ENCODE results near the gene NTNG1.

The NTNG1 gene

DNA sequence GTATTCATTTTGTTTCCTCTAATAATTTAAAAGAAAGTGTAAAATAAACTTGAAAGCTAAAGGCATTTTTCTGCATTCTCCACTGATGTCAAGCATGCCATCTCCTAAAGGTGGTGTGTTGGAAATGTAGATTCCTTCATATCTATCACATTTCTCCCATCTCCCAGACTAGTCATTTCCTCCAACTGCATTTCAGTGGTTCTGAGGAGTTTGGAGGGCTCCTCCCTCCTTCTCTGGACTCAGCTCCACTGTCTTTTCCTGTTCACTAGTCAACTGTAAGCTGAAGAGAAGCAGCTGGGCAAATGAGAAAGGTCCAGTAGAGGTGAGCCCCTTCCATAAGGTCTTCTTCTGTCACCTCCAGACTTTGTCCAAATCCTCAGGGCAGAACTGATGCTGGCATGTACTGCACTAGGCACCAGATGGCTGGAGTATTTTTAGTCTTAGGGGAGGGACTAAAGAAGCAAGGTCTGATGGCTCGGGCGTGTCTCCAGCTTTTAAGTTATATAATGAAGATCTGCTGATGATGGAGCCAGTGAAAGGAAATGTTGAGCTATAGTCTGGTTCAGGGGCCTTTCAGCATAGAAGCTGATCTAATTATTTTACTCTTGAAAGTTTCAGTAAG lies 186.1 kb downstream of the NTNG1 start:
- no peak overlapping the region for H3K4me3 Mint-ChIP-seq
- H3K27ac Mint-ChIP-seq, result no peak overlapping the region
- H3K9me3 Mint-ChIP-seq, result no peaks in the 10 kb centered on the region
- TF ChIP-seq, protein P1, sequence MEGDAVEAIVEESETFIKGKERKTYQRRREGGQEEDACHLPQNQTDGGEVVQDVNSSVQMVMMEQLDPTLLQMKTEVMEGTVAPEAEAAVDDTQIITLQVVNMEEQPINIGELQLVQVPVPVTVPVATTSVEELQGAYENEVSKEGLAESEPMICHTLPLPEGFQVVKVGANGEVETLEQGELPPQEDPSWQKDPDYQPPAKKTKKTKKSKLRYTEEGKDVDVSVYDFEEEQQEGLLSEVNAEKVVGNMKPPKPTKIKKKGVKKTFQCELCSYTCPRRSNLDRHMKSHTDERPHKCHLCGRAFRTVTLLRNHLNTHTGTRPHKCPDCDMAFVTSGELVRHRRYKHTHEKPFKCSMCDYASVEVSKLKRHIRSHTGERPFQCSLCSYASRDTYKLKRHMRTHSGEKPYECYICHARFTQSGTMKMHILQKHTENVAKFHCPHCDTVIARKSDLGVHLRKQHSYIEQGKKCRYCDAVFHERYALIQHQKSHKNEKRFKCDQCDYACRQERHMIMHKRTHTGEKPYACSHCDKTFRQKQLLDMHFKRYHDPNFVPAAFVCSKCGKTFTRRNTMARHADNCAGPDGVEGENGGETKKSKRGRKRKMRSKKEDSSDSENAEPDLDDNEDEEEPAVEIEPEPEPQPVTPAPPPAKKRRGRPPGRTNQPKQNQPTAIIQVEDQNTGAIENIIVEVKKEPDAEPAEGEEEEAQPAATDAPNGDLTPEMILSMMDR (IDR thresholded peaks at IDR 0.05), result no peak
- no peak for DNase-seq
- peaks cover 4% of the 10 kb centered on the region for H3K27me3 Mint-ChIP-seq (ENCODE audit: low read depth, poor library complexity)
- no peaks in the 10 kb centered on the region for H3K36me3 Mint-ChIP-seq (ENCODE audit: low read depth)
- H3K4me1 Mint-ChIP-seq, result no peaks in the 10 kb centered on the region

GRCh38 chr1:107327446-107327845 lies 186.6 kb downstream of the NTNG1 start:
- TF ChIP-seq, protein P1 (IDR thresholded peaks at IDR 0.05), result no peak
- Mint-ChIP-seq H3K27me3 (ENCODE audit: low read depth, poor library complexity) (peaks cover 4% of the 10 kb centered on the region), H3K27ac (no peak overlapping the region), H3K4me1 (no peaks in the 10 kb centered on the region), H3K4me3 (no peak overlapping the region), H3K9me3 (no peaks in the 10 kb centered on the region), H3K36me3 (ENCODE audit: low read depth) (no peaks in the 10 kb centered on the region)
- DNase-seq, result no peak

DNA sequence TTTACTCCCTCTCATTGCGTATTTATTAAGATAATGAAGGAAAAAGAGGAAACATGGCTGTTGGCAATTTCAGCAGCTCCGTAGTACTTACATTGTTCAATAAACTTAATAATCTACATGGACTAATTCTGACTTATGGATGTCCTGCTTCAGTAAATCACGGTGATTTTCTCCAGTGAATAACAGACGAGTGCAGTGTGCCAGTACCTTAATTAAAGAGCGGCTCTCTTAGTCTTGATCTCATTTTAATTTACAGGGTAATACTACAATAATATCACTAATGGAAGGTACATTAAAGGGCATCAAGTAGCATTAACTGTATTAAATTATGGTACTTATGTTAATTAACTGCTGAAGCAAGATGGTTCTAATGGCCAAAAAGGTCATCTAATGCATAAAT lies 187.2 kb downstream of the NTNG1 start:
- no peak for DNase-seq
- no peak overlapping the region for H3K27ac Mint-ChIP-seq
- H3K9me3 Mint-ChIP-seq, result no peaks in the 10 kb centered on the region
- H3K27me3 Mint-ChIP-seq (ENCODE audit: low read depth, poor library complexity), result peaks cover 4% of the 10 kb centered on the region
- no peak overlapping the region for H3K4me3 Mint-ChIP-seq
- TF ChIP-seq, protein P1 (IDR thresholded peaks at IDR 0.05), result no peak
- H3K4me1 Mint-ChIP-seq, result no peaks in the 10 kb centered on the region
- H3K36me3 Mint-ChIP-seq (ENCODE audit: low read depth), result no peaks in the 10 kb centered on the region

- TF ChIP-seq, protein P1 (IDR thresholded peaks at IDR 0.05), result no peak
- no peak for DNase-seq
- Mint-ChIP-seq H3K27me3 (ENCODE audit: low read depth, poor library complexity) (no peaks in the 10 kb centered on the region), H3K27ac (no peak overlapping the region), H3K9me3 (no peaks in the 10 kb centered on the region), H3K36me3 (ENCODE audit: low read depth) (no peaks in the 10 kb centered on the region), H3K4me3 (no peak overlapping the region), H3K4me1 (peaks cover 5% of the 10 kb centered on the region)
These were observed 198.9 kb downstream of the NTNG1 start for GRCh38 chr1:107339775-107340174.

- TF ChIP-seq, protein P1 (IDR thresholded peaks at IDR 0.05), result no peak
- no peak overlapping the region for H3K4me3 Mint-ChIP-seq
- H3K4me1 Mint-ChIP-seq, result peaks cover 5% of the 10 kb centered on the region
- H3K27ac Mint-ChIP-seq, result no peak overlapping the region
- H3K9me3 Mint-ChIP-seq, result no peaks in the 10 kb centered on the region
- DNase-seq, result no peak
- H3K36me3 Mint-ChIP-seq (ENCODE audit: low read depth), result no peaks in the 10 kb centered on the region
- H3K27me3 Mint-ChIP-seq (ENCODE audit: low read depth, poor library complexity), result no peaks in the 10 kb centered on the region
These were observed 201.5 kb downstream of the NTNG1 start for GRCh38 chr1:107342316-107342715.

DNA sequence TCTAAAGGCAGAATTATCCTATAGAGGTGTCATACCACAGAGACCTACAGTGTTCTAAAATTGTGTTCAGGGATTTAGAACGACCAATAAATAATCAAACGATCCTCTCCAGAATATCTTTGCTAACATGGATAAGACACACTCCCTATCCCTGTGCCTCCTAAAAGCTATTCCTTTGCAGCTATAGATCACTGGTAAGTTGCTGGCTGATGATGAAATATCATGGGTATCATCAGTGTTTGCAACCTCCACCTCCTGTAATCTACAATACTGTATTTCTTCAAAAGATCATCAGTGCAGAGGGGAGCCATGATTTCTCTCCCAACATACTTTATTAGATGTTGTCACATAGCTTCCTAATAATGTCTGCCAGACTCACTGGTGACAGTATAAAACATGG lies 201.9 kb downstream of the NTNG1 start:
- Mint-ChIP-seq H3K36me3 (ENCODE audit: low read depth) (no peaks in the 10 kb centered on the region), H3K27me3 (ENCODE audit: low read depth, poor library complexity) (peaks cover 3% of the 10 kb centered on the region), H3K4me3 (no peak overlapping the region), H3K9me3 (no peaks in the 10 kb centered on the region), H3K27ac (no peak overlapping the region), H3K4me1 (peaks cover 5% of the 10 kb centered on the region)
- TF ChIP-seq, protein P1 (IDR thresholded peaks at IDR 0.05), result no peak
- no peak for DNase-seq

Measured in nephron progenitor cell (in vitro differentiated cells).